Right lobe of liver (tissue), 4 donors: ENCODE measurements around the gene MPPED1.

ENCODE experiments used
- CTCF ChIP-seq, 4 donors: fragments of 200-600 bp in 3 of 4; fragments of 450-650 bp in 1 of 4; IDR thresholded peaks; one replicate each; pipeline versions ENCODE4 v1.5.1 to v1.8.0; 2016 to 2022; ENCODE audit warnings: antibody characterized with exemption in 4 of 4, mild to moderate bottlenecking in 2 of 4
- POLR2A ChIP-seq: fragments of 450-650 bp; IDR thresholded peaks from one replicate; pipeline ENCODE4 v1.6.1; 2017; ENCODE audit warnings: antibody characterized with exemption, mild to moderate bottlenecking
- donor health status: DM: no; HTN: no; CAD: no.
- donor health status: DM: no; HTN: no; CAD: no.
- donor health status: DM: no; HTN: yes; CAD: no.

GRCh38 chr22:43421046-43421665, 9.3 kb downstream of the MPPED1 start:
- TF ChIP-seq POLR2A (no peak), CTCF (IDR thresholded peaks at IDR 0.05) (no peak)
